ENCODE measurements around the gene ERCC6.

The ERCC6 gene

GRCh38 chr10:49543604-49544003 is 4.7 kb upstream of the ERCC6 start:
- no peak for DNase-seq

DNA sequence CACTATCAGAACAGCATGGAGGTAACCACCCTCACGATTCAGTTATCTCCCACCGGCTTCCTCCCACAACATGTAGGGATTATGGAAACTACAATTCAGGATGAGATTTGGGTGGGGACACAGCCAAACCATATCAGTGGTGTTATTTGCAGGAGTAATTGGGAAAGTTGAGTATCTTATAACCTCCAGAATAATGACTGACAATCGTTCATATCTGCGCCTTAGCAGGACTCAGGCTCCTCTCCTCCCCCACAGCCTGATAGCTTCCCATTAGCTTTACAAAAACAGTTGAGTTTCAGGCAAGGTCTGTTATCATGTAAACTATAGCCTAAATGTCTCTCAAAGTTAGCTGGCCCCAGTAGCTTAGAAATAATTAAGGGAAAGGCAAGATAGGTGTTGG is 3.4 kb upstream of the ERCC6 start:
- DNase-seq, result no peak

DNA sequence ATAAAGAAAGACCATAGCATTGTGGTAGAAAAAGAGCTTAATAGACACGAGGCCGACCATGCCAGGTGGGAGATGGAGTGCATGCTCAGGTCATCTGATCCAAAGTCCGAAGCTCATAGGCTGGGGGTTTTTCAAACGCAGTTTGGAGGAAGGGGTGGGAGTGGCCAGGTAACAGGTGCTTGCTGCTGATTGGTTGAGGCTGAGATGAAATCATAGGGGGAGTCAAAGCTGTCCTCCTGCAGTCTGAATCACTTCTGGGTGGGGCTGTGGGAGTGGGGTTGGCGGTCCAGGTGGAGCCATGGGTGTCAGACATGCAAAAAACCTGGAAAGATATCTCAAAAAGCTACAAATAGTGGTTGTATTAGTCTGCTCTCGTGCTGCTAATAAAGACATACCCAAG is 2.8 kb upstream of the ERCC6 start:
- no peak for DNase-seq

DNA sequence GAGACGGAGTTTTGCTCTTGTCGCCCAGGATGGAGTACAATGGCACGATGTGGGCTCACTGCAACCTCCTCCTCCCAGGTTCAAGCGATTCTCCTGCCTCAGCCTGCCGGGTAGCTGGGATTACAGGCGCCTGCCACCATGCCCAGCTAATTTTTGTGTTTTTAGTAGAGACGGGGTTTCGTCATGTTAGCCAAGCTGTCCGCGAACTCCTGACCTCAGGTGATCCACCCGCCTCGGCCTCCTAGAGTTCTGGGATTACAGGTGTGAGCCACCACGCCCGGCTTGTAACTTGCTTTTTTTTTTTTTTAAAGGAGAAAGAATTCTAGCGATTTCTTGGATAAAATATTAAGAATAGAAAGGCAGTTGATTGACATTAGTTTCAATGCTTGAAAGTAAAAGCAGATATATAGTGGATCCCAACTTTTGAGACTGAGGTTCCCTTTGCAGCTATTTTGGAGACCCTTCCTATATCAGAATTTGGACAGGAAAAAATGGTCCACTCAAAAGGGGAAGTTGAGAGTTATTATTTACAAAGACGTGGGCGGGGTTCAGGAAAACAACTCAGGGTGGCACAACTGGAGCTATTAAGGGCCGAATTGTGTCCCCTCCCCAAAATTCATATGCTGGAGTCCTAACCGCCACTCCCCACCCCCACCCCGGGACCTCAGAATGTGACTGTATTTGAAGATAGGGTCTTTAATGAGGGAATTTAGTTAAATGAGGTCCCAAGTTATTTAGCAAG is 1.3 kb upstream of the ERCC6 start:
- no peak for DNase-seq

GRCh38 chr10:49539320-49539885 is 482 bp upstream of the ERCC6 start:
- DNase-seq, result no peak

DNA sequence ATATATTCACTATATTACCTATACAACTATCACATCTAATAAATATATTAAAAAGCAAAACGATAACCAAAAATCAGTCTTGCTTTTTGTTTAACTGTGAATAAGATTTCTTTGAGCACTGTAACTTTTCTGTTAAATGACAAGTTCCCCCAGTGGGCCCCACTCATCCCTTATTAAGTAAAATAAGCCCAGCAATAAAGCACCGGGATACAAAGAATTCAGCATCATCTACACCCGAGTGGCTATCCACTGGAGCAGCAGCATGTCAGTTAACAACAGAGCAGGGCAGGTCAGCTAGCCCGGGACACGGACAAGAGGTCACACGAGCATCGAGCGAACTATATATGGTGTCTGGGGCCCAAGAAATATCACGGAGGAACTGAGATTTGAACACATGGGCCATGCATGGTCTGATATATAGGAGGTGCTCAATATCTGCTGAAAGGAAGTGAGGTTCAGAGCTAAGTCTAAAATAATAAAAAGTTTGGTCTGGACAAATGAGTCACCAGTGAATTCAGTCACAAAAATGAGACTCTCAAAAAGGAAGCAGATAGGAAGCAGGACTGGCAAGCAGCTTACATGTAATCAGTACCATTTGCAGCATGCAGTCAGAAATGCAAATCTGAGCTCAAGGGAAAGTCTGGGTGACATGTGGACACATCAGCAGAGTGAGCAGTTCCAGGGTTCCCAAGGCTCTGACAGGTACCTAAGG is 4.1 kb downstream of the ERCC6 start:
- no peak for DNase-seq

DNA sequence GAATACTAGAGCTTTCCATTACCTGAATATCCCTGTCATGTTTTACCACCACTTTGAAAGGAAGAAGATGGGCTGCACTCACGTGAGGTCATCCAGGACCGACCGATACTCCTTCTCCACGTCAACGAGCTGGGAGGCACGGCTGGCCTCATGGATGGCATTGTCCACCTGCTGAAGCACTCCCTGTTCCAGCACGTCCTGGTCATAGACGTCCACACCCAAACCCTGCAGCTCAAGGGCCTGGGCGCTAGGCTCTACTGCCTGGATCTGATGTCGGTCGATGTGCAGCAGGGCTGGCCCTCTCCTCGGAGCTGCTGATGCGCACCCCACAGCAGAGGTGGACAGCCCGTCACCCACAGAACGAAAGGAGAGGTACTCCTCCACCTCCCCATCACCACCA is 6.5 kb downstream of the ERCC6 start:
- no peak for DNase-seq

DNA sequence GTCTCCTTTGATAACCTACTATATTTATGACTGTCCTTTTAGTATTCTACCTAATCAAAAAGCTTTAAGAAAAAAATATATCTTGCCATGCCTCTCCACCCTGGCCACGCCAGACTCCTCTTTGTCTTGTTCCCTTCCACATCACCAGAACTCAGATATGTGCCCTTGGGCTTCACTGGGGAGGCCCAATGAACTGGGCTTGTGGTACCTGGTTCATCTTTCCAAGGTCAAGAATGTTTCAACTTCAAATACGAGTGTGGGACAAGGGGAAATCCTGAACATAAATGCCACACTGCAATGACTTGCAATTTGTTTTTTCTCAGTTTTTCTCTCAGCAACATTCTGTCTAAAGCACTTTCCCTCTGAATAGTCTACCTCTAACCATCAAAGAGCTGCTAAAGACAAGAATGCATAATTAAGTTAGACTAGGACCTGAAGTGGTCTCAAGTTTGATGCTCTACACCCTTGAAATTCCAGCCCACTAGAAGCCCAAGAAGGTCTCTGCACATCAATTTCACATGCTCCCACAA is 9.9 kb downstream of the ERCC6 start:
- no peak for DNase-seq

DNA sequence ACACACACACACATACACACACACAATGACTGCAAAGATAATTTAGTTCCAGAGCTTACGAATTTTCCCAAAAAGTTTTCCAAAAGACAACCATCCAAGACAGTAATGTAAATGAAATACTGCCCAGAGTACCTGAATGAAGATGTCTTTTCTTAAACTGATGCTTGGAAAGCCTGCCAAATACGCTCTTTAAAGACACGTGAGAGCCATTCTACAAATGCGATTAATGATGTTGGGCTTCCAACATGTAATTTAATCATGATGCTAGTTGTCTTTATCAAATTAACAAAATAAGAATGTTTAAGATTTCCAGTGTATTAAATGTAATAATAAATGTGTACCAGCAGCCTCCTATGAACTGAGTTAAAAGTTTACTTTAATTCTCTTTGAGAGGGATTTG is 11.1 kb downstream of the ERCC6 start:
- DNase-seq, result no peak

- no peak for DNase-seq
Observed at GRCh38 chr10:49527061-49527460, 11.9 kb downstream of the ERCC6 start.

- DNase-seq, result no peak
Observed at GRCh38 chr10:49526619-49527018, 12.3 kb downstream of the ERCC6 start.

- no peak for DNase-seq
Observed at GRCh38 chr10:49524496-49524895, 14.4 kb downstream of the ERCC6 start.

GRCh38 chr10:49523301-49523700 is 15.6 kb downstream of the ERCC6 start:
- no peak for DNase-seq

DNA sequence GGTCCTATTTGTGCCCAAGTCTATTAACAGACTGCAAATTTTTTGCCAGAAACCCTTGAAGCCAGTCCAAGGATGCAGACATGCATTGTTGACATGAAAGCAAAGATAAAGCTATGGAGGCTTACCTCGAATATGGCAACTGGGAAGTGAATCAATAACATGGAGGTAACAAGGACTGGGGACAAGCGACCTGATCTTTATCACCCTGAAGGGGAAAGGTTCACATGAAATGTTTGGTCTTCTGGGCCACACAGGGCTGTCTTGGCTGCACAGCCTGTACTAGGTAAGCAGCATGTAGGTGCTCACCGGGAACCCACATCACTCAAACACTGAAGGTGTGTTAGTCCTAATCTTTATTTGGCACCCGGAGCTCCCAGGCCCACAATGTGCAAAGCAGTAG is 17.9 kb downstream of the ERCC6 start:
- DNase-seq, result no peak

DNA sequence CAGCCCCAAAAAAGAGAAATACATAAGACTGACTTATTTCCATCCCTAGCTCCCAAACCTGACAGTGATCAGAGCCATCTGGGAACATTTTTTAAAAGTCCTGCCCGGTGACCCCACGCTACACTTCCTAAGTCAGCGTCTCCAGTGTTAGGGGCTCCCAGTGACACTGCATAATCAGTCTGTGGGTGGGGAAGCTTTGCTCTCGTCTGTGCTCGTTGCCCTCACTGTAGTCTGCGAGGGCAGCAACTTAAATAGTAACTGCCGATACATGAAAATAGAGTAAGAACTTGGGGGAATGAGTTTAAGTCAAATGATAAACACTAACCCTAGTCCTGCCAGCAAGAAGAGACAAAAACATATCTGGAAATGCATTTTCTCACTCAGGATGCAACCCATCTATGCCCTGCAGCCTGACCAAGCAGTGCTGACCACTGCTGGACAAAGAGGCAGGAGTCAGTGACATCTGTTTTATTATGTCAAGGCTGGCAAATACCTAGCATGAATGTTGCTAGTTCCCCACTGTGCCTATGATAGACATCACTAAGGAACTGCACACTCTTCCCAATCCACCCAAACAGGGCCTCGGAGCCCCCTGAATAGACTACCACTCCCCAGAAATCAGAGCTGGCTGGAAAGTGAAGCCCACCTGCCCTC is 18.7 kb downstream of the ERCC6 start:
- DNase-seq, result no peak

DNA sequence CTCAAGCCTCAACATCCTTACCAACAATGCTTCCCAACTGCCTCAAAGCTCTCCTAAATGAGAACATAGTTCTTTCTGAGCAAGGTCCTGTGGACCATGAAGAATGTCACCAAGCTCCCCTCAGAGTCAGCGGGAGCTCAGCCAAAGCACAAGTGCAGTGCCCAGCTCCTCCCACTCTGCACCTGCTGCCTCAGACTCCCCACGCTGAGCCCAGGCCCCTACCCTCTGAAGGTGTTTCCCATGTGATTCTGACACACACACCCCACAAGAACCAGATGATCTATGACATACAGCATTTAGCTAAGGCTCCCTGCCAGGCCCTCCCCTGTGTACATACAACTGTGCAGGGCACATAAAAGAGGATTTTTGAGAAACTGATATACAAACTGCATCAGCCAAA is 19.2 kb downstream of the ERCC6 start:
- no peak for DNase-seq

DNA sequence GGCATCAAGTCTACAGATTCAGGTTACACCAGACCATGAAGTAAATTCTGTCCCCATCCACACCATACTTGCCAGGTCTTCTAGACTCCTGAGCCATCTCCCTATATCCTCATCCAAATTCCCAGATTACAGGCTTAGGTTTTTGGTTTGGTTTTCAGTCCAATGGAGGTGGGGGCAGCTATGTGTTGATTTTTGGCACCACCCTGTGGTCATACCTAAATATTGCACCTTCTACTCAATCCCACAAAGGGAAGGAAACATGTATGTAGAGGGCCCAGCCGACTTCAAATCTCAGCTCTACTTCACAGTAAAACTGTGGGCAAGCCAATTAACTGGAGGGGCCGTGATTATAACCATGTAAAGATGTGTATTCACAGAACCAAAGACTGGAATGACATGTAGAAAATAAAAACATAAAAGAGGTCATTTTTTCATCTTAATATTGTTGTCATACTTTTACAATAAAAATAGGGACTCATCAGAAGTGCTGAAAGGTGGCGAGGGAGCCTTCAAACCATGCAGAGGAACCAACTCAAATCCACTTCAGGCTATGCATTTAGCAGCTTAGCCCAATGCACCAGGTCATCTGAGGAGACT is 19.8 kb downstream of the ERCC6 start:
- no peak for DNase-seq

DNA sequence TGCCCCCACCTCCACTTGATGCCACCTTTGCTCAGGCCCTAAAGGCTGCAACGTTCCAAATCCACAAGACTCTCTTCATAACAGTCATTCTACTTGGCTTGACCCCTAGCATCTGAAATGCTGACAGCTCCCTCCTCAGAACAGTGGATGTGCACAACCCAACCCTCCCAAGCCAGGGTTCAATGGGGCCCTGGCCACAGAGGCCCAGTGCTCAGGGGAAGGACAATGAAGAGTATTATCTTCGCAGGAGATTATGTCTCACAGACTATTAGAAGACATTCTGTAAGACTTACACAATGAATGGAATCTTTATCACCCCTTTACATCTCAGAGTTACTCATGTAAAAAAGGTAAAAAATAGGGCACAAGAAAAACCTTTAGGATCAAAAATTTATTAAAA is 20.4 kb downstream of the ERCC6 start:
- no peak for DNase-seq

- DNase-seq, result no peak
Observed at GRCh38 chr10:49516216-49516970, 22.5 kb downstream of the ERCC6 start.

DNA sequence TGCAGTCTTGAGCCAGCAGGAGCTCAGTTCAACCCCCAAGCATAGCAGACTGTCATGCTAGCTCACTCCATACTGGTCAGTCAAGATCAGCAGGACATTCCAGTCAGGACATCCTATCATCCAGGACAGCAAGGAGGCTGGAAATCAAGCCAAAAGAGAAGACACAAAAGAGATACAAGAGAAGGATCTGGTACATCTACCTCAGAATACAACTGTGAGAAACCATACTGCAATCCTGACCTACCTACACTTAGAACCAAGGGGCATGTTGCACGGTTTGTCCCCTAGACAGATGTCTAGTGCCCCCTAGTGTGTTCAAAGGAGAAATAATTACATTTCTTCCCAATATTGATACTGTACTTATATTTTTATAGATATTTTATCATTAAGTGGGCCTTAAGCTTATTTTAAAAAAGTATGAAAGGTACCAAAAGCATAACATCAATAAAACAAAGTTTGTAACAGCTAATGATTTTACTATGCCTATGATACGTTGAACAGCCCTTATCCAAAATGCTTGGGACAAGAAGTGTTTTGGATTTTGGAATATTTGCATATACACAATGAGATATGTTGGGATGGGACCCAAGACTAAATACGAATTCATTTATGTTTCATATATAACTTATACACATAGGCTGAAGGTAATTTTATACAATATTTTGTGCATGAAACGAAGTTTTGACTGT is 26.7 kb downstream of the ERCC6 start:
- no peak for DNase-seq

- no peak for DNase-seq
Observed at GRCh38 chr10:49509771-49510303, 29.1 kb downstream of the ERCC6 start.

GRCh38 chr10:49508654-49509053 is 30.3 kb downstream of the ERCC6 start:
- no peak for DNase-seq

All from activated CD4-positive, alpha-beta T cell treated with anti-CD3 and anti-CD28 coated beads for 1 hour (primary cell).